Endometrial microvascular endothelial cells (primary cell): ENCODE data around the gene SLC22A12. TPM values are rescaled to one million over a fixed set of nuclear protein-coding genes. Genes with fewer than 3 reads are reported as not detected.
"Not testable (repeated sequence)": the region's sequence is repeated elsewhere in the genome, so short reads cannot be mapped to it uniquely, and the experiment has no call there.

Experiments
- in situ Hi-C: cut with HindIII; loops from 2 replicates; pipeline ENCODE4 v1.10.0; 2017; ENCODE audit warnings: low sequenced_read_pairs, low pct_unique_long_range_greater_than_20kb; ENCODE audit errors: inconsistent ontology term
- total RNA-seq: library from RNA; depleted of rRNA; stranded (reverse); fragments of >200 nt; gene quantifications from one replicate; pipeline ENCODE4 v1.2.3, GENCODE V29; 2015; ENCODE audit errors: inconsistent ontology term

SLC22A12 gene
- total RNA-seq, 1 donor from 2014 or later, result not detected

DNA sequence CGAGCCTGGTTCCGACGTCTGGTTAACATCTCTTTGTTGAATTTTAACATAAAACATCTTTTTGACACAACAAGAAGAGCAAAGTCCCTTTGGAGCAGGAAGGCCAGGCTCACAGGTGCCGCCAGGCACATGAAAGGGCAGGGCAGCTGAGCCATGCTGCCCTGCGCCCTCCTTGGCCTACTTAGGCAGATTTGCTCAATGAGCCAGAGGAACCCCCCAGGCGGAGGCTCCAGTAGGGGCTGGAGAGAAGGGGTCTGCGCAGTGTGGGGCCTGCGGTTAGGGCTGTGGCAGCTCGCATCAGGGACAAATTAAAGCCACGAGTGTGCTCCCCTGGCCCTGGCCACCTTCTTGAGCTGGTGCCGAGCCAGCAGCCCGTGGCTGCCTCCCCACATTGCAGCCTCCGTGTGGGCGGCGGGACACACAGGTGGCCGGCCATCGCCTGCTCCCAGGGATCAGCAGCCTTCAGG is 9.9 kb upstream of the SLC22A12 start:
- in situ Hi-C loops, result no loop called here

DNA sequence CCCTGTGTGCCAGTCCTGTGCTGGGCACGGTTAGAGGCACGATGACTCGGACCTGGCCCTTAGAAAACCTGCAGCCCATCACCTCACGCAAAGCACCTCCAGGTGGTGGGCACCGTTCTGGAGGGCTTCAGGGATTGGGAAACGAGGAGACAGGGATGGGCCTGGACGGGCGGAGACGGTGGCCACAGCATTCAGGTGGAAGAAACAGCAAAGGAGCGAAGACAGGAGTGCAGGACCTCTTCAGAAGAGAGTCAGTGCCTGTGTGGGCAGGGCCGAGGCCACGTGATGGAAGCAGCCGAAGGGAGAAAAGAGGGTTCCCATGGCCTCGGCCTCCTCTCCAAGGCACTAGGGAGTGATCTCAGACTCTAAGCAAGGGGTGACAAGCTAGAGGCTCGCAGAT is 8.1 kb upstream of the SLC22A12 start:
- in situ Hi-C loops, result no loop called here

DNA sequence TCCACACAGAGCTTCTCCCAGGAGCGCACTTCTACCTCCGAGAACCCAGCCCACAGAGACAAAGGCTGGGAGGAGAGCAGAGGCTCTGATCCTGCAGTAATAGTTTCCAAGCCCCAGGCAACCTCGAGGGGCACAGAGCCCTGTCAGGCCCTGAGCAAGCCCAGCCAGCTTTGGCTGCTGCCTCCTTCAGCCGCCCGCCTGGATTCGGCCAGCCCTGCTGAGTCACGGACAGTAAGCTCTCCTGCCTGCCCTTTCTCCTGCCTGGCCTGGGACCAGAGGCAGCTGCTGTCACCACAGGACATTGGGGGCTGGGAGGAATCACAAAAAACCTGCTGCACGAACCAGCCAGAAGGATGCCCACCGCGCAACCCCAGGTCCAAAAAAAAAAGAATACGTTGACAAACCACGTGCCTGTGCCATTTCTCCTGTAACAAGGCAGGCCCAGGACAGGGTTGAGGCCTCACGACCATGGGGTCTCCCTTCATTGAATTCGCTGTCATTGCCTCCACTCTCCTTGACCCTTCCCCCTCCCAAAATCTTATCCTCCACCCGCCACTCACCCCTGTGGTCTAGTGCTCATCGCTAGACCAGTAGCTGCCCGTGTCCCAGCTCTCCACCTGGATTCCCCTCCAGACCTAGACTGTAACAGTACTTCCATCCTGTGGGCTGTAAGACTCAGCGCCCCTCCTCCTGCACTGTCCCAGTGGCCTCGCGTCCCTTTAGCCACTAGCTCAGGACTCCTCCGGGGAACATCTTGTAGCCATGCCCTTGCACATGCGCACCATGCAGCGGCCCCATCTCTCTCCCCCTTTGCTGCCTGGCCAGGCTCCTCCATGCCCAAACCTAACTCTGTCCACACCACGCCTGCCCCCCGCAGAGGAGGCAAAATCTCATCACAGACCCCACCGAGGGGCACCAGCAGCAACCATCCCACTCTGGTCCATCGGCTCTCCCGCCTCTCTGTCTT is 7.4 kb upstream of the SLC22A12 start:
- in situ Hi-C loops, result no loop called here

DNA sequence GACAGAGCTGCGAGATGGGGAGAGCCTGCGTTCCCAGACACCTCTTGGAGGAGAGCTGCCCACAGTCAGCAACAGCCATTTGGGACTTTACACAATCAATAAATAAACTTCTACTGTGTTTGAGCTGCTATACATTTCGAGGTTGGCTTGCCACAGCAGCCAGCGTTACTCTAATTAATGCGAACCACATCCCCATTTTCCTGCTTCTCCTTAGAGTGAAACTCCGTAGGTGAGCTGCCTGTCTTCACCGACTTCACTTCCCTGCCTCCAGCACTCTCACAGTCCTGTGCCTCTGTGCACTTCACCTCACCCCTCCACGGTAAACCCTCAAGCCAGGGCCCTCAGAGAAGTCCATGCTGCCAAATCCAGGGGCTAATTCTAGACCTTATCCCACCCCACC is 5.9 kb upstream of the SLC22A12 start:
- in situ Hi-C loops, result no loop called here

DNA sequence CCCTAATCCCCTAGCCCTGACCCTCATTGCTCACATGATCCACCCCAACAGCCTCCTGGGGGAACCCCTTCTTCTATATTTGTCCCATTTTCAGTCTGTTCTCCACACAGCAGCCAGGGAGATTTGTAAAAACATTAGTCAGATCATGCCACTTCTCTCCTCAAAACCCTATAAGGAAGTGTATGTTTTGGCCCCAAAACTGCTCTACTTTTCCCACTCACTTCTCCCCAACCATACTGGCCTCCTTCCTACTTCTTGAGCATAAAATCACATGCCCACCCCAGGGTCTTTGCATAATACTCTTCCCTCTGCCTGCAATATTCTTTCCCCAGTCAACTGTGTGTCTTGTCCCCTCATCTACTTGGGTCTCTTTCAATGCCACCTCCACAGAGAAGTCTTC is 4.7 kb upstream of the SLC22A12 start:
- in situ Hi-C loops, result no loop called here

DNA sequence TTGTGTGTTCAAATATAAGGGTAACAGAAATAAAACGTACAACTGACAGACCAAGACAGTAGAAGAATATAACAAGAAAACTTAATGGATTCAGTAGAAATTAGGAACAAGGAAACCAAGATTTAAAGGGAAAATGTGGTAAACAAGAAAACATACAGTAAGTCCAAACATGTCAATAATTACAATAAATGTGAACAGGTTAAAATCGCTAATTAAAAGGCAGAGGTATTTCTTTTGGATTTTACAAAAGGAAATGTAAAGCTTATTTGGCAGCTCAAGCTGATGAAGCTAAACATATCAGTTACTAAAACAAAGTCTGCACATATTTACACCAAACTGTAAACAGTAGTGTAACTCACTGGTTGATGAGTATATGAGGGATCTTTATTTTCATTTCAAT is 2.3 kb upstream of the SLC22A12 start:
- in situ Hi-C loops, result no loop called here

DNA sequence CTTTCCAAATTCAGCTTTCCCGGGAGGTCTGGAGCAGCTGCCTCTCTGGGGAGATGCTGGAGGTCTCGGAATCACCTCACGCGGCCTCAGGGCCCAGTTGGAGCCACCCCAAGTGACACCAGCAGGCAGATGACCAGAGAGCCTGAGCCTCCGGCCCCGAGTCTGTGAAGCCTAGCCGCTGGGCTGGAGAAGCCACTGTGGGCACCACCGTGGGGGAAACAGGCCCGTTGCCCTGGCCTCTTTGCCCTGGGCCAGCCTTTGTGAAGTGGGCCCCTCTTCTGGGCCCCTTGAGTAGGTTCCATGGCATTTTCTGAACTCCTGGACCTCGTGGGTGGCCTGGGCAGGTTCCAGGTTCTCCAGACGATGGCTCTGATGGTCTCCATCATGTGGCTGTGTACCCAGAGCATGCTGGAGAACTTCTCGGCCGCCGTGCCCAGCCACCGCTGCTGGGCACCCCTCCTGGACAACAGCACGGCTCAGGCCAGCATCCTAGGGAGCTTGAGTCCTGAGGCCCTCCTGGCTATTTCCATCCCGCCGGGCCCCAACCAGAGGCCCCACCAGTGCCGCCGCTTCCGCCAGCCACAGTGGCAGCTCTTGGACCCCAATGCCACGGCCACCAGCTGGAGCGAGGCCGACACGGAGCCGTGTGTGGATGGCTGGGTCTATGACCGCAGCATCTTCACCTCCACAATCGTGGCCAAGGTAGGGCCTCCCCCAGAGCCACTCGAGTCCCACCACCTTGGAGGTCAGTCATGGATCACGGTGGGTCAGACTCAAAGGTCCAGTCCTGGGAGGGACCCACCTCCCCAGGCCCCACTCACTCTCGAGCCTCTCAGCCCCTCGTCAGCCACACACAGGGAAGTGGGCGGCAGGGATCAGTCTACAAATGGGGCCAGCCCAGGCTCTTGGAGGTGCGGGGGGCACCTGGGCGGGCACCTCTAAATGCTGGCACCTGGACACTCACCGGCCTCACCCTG is 525 bp downstream of the SLC22A12 start:
- in situ Hi-C loops, result no loop called here

DNA sequence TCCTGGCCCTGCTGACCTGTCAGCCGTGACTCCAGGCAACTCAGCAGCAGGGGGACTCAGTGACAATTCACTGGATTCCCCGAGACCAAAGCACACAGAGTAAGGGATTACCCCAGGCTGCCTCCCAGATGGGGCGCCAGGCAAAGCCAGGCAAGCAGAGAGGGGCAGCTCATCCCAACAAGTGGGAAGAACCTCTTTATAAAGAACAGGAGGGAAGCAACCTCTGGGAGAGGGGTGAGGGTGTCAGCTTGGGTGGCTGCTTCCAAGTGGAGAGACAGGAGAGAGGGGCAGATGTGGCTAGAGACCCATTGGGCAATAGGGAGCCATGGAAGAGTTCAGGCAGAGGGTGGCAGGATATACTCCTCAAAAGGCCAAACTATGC is 1.2 kb downstream of the SLC22A12 start:
- in situ Hi-C loops, result no loop called here

DNA sequence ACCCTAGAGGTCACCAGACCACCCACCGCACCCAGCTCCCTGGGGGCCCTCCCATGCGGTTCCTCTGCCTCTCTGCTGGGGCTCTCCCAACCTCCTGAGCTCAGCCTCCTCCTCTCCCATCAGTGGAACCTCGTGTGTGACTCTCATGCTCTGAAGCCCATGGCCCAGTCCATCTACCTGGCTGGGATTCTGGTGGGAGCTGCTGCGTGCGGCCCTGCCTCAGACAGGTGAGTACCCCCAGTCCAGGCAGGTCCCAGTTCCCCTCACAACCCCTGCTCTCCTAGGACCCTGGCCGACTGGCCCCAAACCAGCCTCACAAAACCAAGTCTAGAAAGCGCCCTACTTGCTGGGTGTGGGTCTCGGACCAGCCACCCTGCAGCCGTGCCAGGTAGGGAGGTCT is 1.6 kb downstream of the SLC22A12 start:
- in situ Hi-C loops, result no loop called here

DNA sequence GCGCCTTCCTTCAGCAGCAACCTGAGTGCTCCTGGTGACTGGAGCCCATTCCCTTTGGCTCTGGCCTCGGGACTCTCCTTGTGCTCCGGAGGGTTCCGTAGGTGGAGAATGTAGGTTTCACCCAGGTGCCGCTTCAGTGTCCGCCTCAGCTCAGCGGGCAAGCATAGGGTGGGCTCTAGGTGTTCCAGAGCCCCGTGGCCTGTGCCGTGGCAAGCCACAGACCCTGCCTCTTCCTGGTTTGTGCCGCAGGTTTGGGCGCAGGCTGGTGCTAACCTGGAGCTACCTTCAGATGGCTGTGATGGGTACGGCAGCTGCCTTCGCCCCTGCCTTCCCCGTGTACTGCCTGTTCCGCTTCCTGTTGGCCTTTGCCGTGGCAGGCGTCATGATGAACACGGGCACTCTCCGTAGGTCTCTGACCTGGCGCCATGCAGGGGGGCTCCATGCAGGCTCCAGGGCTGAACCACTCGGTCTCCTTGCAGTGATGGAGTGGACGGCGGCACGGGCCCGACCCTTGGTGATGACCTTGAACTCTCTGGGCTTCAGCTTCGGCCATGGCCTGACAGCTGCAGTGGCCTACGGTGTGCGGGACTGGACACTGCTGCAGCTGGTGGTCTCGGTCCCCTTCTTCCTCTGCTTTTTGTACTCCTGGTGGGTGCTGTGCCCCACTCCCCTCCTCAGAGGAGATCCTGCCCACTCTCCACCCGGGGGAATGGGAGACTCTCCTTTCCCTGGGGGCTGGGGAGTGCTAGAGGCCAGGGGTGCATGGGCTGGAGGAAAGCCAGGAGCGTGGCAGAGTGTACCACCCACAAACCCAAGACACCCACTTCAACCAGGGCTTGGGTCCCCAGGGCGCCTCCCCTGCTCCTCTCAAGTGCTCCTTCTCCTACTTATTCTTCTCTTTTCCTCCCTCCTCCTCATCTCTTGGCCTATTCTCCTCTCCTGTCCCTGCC is 2.4 kb downstream of the SLC22A12 start:
- in situ Hi-C loops, result no loop called here

DNA sequence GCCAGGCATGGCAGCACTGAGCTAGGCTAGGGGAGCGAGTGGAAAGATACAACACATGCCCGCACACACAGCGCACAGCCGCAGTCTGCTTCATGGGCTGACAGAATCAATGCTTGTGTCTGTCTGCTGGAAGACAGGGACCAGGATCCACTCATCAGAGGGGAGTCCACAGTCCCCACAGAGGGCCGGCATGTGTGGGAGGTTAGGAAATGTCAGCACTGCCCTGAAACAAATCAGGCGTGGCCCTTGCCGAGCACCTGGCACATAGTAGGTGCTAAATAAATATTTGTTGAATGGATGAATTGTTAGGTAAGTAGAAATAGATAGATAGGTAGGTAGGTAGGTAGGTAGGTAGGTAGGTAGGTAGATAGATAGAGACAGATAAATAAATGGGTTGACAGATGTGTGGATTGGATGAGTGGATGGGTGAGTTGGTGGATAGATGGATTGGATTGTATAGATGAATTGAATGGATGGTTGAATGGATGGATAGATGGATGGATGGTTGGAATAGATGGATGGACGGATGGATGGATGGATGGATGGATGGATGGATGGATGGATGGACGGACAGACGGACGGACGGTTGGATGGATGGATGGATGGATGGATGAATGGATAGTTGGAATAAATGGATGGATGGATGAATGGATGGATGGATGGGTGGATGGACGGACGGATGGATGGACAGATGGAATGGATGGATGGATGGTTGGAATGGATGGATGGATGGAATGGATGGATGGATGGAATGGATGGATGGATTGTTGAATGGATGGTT is 3.3 kb downstream of the SLC22A12 start:
- in situ Hi-C loops, result no loop called here

DNA sequence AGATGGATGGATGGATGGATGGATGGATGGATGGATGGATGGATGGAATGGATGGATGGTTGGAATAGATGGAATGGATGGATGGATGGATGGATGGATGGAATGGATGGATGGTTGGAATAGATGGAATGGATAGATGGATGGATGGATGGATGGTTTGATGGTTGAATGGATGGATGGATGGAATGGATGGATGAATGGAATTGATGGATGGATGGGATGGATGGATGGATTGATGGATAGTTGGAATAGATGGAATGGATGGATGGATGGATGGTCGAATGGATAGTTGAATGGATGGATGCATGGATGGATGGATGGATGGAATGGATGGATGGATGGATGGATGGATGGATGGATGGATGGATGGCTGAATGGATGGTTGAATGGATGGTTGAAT is 4.9 kb downstream of the SLC22A12 start:
- in situ Hi-C loops, result not testable (repeated sequence)

DNA sequence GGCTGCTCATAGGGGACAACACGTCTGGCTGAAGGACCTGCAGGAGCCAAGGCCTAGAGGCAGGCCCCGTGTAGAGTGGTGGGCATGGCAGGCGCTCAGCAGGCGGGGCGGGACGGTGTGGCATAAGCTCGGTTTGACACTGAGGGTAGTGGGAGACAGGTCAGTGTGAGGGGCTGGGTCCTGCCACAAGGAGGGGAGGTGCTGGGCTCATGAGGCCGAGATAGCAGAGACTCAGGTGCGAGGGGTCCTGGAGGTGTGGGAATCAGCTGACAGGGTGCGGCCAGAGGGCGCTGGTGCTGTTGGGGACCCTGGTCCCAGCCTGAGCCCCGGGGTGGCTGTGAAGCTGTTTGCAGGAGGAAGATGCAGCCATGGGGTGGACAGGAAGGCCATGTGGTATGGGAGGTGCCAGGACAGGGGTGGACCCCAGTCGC is 6.7 kb downstream of the SLC22A12 start:
- in situ Hi-C loops, result no loop called here

DNA sequence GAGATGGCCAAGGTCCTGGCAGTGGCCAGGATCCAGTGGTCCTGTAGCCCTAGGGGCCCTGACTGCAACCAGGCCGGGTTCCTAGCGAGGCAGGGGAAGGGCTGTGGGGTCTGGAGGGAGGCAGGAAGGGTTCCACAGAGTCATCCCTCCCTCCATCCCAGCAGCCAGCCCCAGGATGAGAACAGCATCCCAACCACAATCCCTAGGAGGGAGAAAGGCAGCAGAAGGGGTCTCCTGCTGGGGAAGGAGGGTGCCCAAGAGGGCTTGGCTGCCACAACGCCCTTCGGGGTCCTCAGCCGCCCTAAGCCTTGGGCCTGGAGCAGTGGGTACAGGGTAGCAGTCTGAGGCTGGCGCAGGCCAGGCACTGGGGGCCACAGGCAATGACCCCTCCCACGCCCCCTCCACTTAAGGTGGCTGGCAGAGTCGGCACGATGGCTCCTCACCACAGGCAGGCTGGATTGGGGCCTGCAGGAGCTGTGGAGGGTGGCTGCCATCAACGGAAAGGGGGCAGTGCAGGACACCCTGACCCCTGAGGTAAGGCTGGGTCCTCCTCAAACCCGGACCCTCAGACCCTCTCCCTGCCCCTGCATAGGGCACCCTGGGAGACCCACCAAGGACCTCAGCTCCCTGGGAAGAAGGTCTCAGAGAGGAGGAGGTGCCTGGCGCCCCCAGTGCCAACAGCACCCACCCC is 7.2 kb downstream of the SLC22A12 start:
- in situ Hi-C loops, result no loop called here

DNA sequence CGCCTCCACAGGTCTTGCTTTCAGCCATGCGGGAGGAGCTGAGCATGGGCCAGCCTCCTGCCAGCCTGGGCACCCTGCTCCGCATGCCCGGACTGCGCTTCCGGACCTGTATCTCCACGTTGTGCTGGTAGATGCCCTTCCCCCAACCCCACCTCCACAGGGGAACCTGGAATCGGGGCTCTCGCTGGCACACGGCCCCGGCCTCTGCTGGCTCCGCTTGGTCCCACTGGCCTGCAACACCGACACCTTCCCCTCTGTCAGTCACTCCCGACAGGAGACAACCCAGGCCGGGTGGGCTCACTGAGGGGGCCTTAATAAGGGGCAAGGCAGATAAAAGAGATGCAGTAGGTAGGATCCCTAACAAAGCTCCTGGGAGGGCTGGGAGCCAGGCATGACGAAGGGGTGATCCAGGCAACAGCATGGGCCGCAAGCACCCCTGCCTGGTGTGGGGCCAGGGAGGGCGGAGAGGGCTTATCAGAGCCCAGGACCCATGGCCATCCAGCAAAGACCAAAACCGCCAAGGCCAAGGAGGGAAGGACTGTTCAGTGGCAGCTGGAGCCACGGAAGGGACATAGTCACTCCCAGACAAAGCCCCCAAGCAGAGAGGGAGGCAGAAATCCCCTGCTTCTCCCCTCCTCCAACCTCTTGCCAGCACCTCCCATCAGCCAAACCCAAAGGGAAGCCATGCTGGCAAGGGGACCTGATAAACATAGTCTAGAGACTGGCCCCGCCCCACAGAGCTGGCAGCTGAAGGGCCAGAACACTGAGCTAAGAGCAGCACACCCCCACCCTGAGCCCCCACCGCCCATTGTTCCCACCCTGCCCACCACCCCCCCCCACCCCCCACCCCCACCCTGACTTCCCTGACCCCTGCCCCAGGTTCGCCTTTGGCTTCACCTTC is 8.0 kb downstream of the SLC22A12 start:
- in situ Hi-C loops, result no loop called here

DNA sequence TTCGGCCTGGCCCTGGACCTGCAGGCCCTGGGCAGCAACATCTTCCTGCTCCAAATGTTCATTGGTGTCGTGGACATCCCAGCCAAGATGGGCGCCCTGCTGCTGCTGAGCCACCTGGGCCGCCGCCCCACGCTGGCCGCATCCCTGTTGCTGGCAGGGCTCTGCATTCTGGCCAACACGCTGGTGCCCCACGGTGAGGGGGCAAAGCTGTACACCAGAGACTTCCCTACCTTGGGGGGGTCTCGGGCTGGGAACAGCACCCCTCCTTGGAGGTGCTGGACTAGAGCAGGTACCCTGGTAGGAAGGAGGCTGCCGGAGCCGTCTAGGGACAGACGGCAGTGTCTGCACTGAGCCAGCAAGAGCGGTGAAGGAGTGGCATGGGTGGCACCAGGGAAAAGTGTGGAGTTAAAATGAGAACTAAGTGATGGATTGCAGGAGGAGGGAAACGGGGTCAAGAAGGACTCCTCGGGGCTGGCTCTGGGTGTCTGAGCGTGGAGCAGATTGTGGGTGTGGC is 8.7 kb downstream of the SLC22A12 start:
- in situ Hi-C loops, result no loop called here
